Suppressor macrophage treated with lipopolysaccharide for 1 hour (primary cell): ENCODE data around the gene CFAP97D1.

ENCODE experiments used
- DNase-seq, 3 donors: peaks; one replicate each; pipeline ENCODE4 v3.0.0-alpha.2; 2020 to 2022

Gene CFAP97D1

GRCh38 chr17:43830510-43831140 is 50.4 kb downstream of the CFAP97D1 start:
- DNase-seq: peak; percentile 44 to 47 (median 47)

- DNase-seq: no peak
Measured at GRCh38 chr17:43831633-43832032, 51.4 kb downstream of the CFAP97D1 start.

- peak; percentile 46 to 69 (median 51) for DNase-seq
Measured at GRCh38 chr17:43832168-43832975, 52.1 kb downstream of the CFAP97D1 start.

- DNase-seq: peak; percentile 50 to 86 (median 69)
Measured at GRCh38 chr17:43832976-43833829, 53.0 kb downstream of the CFAP97D1 start, which contains the start of gene MPP3. MPP3 (minus strand) TSS chr17:43833146; CDS start chr17:43831906, 1,240 bp downstream.

GRCh38 chr17:43834106-43834505 is 53.9 kb downstream of the CFAP97D1 start:
- DNase-seq: no peak
